Keratinocyte (primary cell): ENCODE data around the gene DBET. TPM values are rescaled to one million over a fixed set of nuclear protein-coding genes. Genes with fewer than 3 reads are reported as not detected.
"Not testable (repeated sequence)": the region's sequence is repeated elsewhere in the genome, so short reads cannot be mapped to it uniquely, and the experiment has no call there.

Experiments used
- DNase-seq: peaks from one replicate; pipeline ENCODE4 v3.0.0-alpha.2; 2011; ENCODE audit warnings: low read depth, missing footprints, low spot score
- FAIRE-seq: peaks from 2 replicates; lab custom pipeline; 2011; peaks lifted over from hg19 to GRCh38; lab: Jason Lieb, UNC
- H2AFZ ChIP-seq: 2 replicates; pipeline ENCODE4 v1.6.0; 2012; ENCODE audit warnings: low read length, control low read depth, inconsistent platforms; ENCODE audit not compliant: control insufficient read depth
- H3K27ac ChIP-seq: 2 replicates; pipeline ENCODE4 v1.5.1; 2011; ENCODE audit warnings: low read length; ENCODE audit not compliant: control insufficient read depth, insufficient read depth
- H3K27me3 ChIP-seq: 3 replicates; pipeline ENCODE4 v1.6.0; 2011; ENCODE audit warnings: low read length; ENCODE audit not compliant: control insufficient read depth, insufficient read depth; ENCODE audit errors: extremely low read depth
- H3K36me3 ChIP-seq, 2 experiments: 2 replicates in 1 of 2; 3 replicates in 1 of 2; pipeline ENCODE4 v1.5.1; 2011; ENCODE audit warnings: low read length in 2 of 2, mild to moderate bottlenecking in 1 of 2; ENCODE audit not compliant: control insufficient read depth in 2 of 2, insufficient read depth in 2 of 2; ENCODE audit errors: extremely low read depth in 1 of 2
- H3K4me1 ChIP-seq: 3 replicates; pipeline ENCODE4 v1.5.1; 2011; ENCODE audit warnings: low read length; ENCODE audit not compliant: control insufficient read depth, insufficient read depth; ENCODE audit errors: extremely low read depth
- H3K4me2 ChIP-seq: 3 replicates; pipeline ENCODE4 v1.6.0; 2011; ENCODE audit warnings: low read depth, low read length; ENCODE audit not compliant: control insufficient read depth, insufficient read depth; ENCODE audit errors: extremely low read depth
- H3K4me3 ChIP-seq, 3 experiments: fragments of 200-600 bp in 1 of 3; sonication (generic) in 1 of 3; 2 replicates in 2 of 3; 3 replicates in 1 of 3; pipeline ENCODE4 v1.5.1; 2011 to 2016; ENCODE audit warnings: low read length in 3 of 3, mild to moderate bottlenecking in 3 of 3, control low read depth in 2 of 3, inconsistent platforms in 1 of 3, low read depth in 1 of 3, mixed read lengths in 1 of 3, mixed run types in 1 of 3, moderate library complexity in 1 of 3; ENCODE audit not compliant: control insufficient read depth in 2 of 3, insufficient read depth in 2 of 3; ENCODE audit errors: extremely low read depth in 1 of 3
- H3K79me2 ChIP-seq: 2 replicates; pipeline ENCODE4 v1.6.0; 2012; ENCODE audit warnings: low read length; ENCODE audit not compliant: control insufficient read depth, insufficient read depth
- H3K9ac ChIP-seq: 3 replicates; pipeline ENCODE4 v1.6.0; 2011; ENCODE audit warnings: low read length; ENCODE audit not compliant: control insufficient read depth, insufficient read depth; ENCODE audit errors: extremely low read depth
- H3K9me1 ChIP-seq: 3 replicates; pipeline ENCODE4 v1.6.0; 2011; ENCODE audit warnings: low read length; ENCODE audit not compliant: control insufficient read depth, insufficient read depth; ENCODE audit errors: extremely low read depth
- H3K9me3 ChIP-seq: 2 replicates; pipeline ENCODE4 v1.5.1; 2012; ENCODE audit warnings: low read depth, low read length; ENCODE audit not compliant: control insufficient read depth
- H4K20me1 ChIP-seq: 3 replicates; pipeline ENCODE4 v1.6.0; 2011; ENCODE audit warnings: low read length; ENCODE audit not compliant: control insufficient read depth, insufficient read depth; ENCODE audit errors: extremely low read depth
- EZH2 ChIP-seq: IDR thresholded peaks from one replicate; pipeline ENCODE4 v1.6.1; 2012; ENCODE audit warnings: inconsistent platforms, mild to moderate bottlenecking, low read length, moderate library complexity
- dilution Hi-C: fragments of 300-500 bp; cut with MboI; formaldehyde crosslinking; loops from one replicate; pipeline ENCODE4 v1.7.0; 2020; ENCODE audit warnings: low sequenced_read_pairs; ENCODE audit not compliant: extremely low pct_ligation_motif_present
- polyA minus RNA-seq, 3 experiments: library from RNA; depleted of rRNA, polyadenylated mRNA; stranded (reverse); fragments of >200 nt; gene quantifications; 1 replicate in 1 of 3; 2 replicates in 1 of 3; 3 replicates in 1 of 3; pipeline ENCODE4 v1.2.3, GENCODE V29; 2011
- polyA plus RNA-seq, 5 experiments: library from polyadenylated mRNA; depleted of rRNA in 3 of 5; stranded (reverse) in 3 of 5; stranded (forward) in 1 of 5; unstranded in 1 of 5; fragments of >200 nt; gene quantifications; 1 replicate in 1 of 5; 2 replicates in 3 of 5; 3 replicates in 1 of 5; pipeline versions ENCODE4 v1.2.1 to v1.2.3, GENCODE V29; 2011 to 2012; ENCODE audit warnings: missing spikeins in 2 of 5, low read depth in 1 of 5, low replicate concordance in 1 of 5
- TF ChIP-seq, protein P1 (sequence below), 3 experiments: IDR thresholded peaks in 1 of 3; conservative IDR thresholded peaks in 1 of 3; optimal IDR thresholded peaks in 1 of 3; 2 replicates in 2 of 3; 3 replicates in 1 of 3; pipeline versions ENCODE3 to v1.5.1; 2011; ENCODE audit warnings: low read length in 3 of 3, mild to moderate bottlenecking in 3 of 3, moderate library complexity in 2 of 3, control low read depth in 1 of 3, inconsistent platforms in 1 of 3; ENCODE audit not compliant: insufficient read depth in 2 of 3; ENCODE audit errors: extremely low read depth in 1 of 3

Gene DBET
- polyA plus RNA-seq (not detected in 3 replicates), polyA minus RNA-seq (not detected in 3 replicates)
- not detected for polyA plus RNA-seq (2011; ENCODE audit: low read depth)
- not detected in 2 replicates for polyA plus RNA-seq (2011; cell fraction: cytosol; rRNA removed)
- not detected in 2 replicates for polyA plus RNA-seq (2011; cell fraction: nucleus; rRNA removed)
- not detected in 2 replicates for polyA plus RNA-seq (2012; ENCODE audit: low replicate concordance)
- polyA minus RNA-seq (2011; cell fraction: cytosol; rRNA and poly(A)+ RNA removed) = not detected
- polyA minus RNA-seq (2011; cell fraction: nucleus; rRNA and poly(A)+ RNA removed) = not detected in 2 replicates

- H3K27ac ChIP-seq, H3K4me1 ChIP-seq, H3K27me3 ChIP-seq, H3K4me3 ChIP-seq, H3K79me2 ChIP-seq, H3K9me3 ChIP-seq, H3K36me3 ChIP-seq, H3K4me2 ChIP-seq, FAIRE-seq, DNase-seq, H3K9ac ChIP-seq, H4K20me1 ChIP-seq, H3K9me1 ChIP-seq, dilution Hi-C loops, H2AFZ ChIP-seq: not testable (repeated sequence)
- TF ChIP-seq, protein P1, sequence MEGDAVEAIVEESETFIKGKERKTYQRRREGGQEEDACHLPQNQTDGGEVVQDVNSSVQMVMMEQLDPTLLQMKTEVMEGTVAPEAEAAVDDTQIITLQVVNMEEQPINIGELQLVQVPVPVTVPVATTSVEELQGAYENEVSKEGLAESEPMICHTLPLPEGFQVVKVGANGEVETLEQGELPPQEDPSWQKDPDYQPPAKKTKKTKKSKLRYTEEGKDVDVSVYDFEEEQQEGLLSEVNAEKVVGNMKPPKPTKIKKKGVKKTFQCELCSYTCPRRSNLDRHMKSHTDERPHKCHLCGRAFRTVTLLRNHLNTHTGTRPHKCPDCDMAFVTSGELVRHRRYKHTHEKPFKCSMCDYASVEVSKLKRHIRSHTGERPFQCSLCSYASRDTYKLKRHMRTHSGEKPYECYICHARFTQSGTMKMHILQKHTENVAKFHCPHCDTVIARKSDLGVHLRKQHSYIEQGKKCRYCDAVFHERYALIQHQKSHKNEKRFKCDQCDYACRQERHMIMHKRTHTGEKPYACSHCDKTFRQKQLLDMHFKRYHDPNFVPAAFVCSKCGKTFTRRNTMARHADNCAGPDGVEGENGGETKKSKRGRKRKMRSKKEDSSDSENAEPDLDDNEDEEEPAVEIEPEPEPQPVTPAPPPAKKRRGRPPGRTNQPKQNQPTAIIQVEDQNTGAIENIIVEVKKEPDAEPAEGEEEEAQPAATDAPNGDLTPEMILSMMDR (optimal IDR thresholded peaks at IDR 0.05 in 1 of 3, IDR thresholded peaks at IDR 0.05 in 1 of 3, conservative IDR thresholded peaks at IDR 0.05 in 1 of 3; ENCODE audit: extremely low read depth in 1 of 3, insufficient read depth in 2 of 3, low read length in 3 of 3) = peak in 1 of 3 experiments; percentile 14
Observed at GRCh38 chr4:190064342-190064741, at the start of gene DBET. TSS of gene DBET (plus strand) at chr4:190064502.

DNA sequence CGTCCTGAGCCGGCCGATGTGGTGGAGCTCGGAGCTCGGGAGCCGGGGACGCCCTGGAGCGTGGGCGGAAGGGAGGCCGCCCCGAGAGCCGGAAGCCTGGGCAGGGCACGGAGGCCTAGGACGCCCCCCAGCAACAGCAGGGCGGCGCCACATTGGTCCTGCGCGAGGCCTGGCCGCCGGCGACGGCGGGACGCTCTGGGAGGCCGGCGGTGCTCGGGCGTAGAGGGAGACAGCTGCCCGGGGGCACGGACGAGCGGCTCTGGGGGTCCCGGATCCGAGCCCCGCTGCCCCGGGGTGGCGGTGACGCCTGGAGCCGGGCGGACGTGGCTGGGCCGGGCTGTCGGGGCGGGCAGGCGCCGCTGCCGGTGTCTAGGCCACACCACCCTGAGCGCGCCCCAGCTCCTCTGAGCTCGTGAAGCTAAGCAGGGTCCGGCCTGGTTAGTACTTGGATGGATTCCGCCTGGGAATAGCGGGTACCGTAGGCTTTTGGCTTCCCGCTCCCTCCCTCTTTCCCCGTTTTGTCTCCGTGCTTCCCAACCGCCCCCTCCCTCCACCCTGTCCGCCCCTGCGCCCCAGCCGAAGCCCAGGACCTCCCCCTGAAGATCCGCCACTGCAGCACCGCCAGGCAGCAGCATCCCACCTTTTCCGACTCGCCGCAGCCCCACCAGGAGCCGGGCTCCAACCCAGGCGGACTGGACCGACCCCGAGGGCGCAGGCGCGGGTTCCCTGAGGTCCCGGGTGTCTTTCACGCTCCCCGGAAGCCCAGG lies 49.3 kb upstream of the DBET start:
- dilution Hi-C loops = no loop called here
- peaks cover 4% of the 10 kb centered on the region for H3K9me3 ChIP-seq
- H3K4me3 ChIP-seq = no peak overlapping the region
- no peaks in the 10 kb centered on the region for H4K20me1 ChIP-seq
- H3K36me3 ChIP-seq = no peaks in the 10 kb centered on the region
- H3K9me1 ChIP-seq = no peaks in the 10 kb centered on the region
- DNase-seq (no peak), FAIRE-seq (no peak)
- peaks cover 55% of the 10 kb centered on the region for H3K27me3 ChIP-seq
- peak overlapping the region; percentile 2 for H2AFZ ChIP-seq
- H3K27ac ChIP-seq = no peak overlapping the region
- H3K9ac ChIP-seq = no peak overlapping the region
- H3K4me2 ChIP-seq = no peak overlapping the region
- H3K4me1 ChIP-seq = no peaks in the 10 kb centered on the region
- TF ChIP-seq EZH2 = no peak
- TF ChIP-seq, protein P1 (optimal IDR thresholded peaks at IDR 0.05 in 1 of 3, IDR thresholded peaks at IDR 0.05 in 1 of 3, conservative IDR thresholded peaks at IDR 0.05 in 1 of 3; ENCODE audit: extremely low read depth in 1 of 3, insufficient read depth in 2 of 3, low read length in 3 of 3) = no peak
- no peaks in the 10 kb centered on the region for H3K79me2 ChIP-seq
